ENCODE measurements around the gene DMTF1. TPM values are rescaled to one million over a fixed set of nuclear protein-coding genes. Genes with fewer than 3 reads are reported as not detected.
A peak's percentile ranks its signal among the peaks of the same experiment; 100 is the strongest.

The DMTF1 gene
- total RNA-seq, 1 donor from 2014 or later: 70.9 TPM

GRCh38 chr7:87146740-87147386 lies 5.4 kb upstream of the DMTF1 start:
- H3K4me3 ChIP-seq (ENCODE audit: low read depth, low read length): no peak overlapping the region
- TF ChIP-seq CTCF (conservative IDR thresholded peaks at IDR 0.05; ENCODE audit: low read depth, low read length): no peak
- DNase-seq (ENCODE audit: low read depth): no peak

GRCh38 chr7:87147500-87147899 lies 4.8 kb upstream of the DMTF1 start:
- no peak overlapping the region for H3K4me3 ChIP-seq (ENCODE audit: low read depth, low read length)
- no peak for TF ChIP-seq CTCF (conservative IDR thresholded peaks at IDR 0.05; ENCODE audit: low read depth, low read length)
- DNase-seq (ENCODE audit: low read depth): no peak

- TF ChIP-seq CTCF (conservative IDR thresholded peaks at IDR 0.05; ENCODE audit: low read depth, low read length): peak; percentile 70
- DNase-seq (ENCODE audit: low read depth): no peak
- H3K4me3 ChIP-seq (ENCODE audit: low read depth, low read length): no peak overlapping the region
Measured at GRCh38 chr7:87148332-87148955, 3.8 kb upstream of the DMTF1 start.

GRCh38 chr7:87151002-87151728 lies 1.1 kb upstream of the DMTF1 start:
- peak overlapping the region; percentile 91 for H3K4me3 ChIP-seq (ENCODE audit: low read depth, low read length)
- no peak for DNase-seq (ENCODE audit: low read depth)
- TF ChIP-seq CTCF (conservative IDR thresholded peaks at IDR 0.05; ENCODE audit: low read depth, low read length): no peak

- peak; percentile 43 for DNase-seq (ENCODE audit: low read depth)
- H3K4me3 ChIP-seq (ENCODE audit: low read depth, low read length): peak overlapping the region; percentile 91
- TF ChIP-seq CTCF (conservative IDR thresholded peaks at IDR 0.05; ENCODE audit: low read depth, low read length): no peak
Measured at GRCh38 chr7:87151729-87152111, 533 bp upstream of the DMTF1 start.

- TF ChIP-seq CTCF (conservative IDR thresholded peaks at IDR 0.05; ENCODE audit: low read depth, low read length): no peak
- no peak for DNase-seq (ENCODE audit: low read depth)
Measured at GRCh38 chr7:87152897-87153641, 816 bp downstream of the DMTF1 start.

More at GRCh38 chr7:87152897-87153641, 816 bp downstream of the DMTF1 start:
- peak overlapping the region; percentile 91 for H3K4me3 ChIP-seq (ENCODE audit: low read depth, low read length)

All from epithelial cell of proximal tubule (primary cell).